ENCODE measurements around the gene SLC22A31.
"Not testable (repeated sequence)": the region's sequence is repeated elsewhere in the genome, so short reads cannot be mapped to it uniquely, and the experiment has no call there.

The SLC22A31 gene

GRCh38 chr16:89192186-89192955 is 8.0 kb downstream of the SLC22A31 start:
- H3K4me3 Mint-ChIP-seq, H3K4me1 Mint-ChIP-seq, H3K9me3 Mint-ChIP-seq, H3K36me3 Mint-ChIP-seq, H3K27ac Mint-ChIP-seq, CTCF ChIA-PET: not testable (repeated sequence)
- peaks cover 26% of the 10 kb centered on the region for H3K27me3 Mint-ChIP-seq
- DNase-seq, result peak; percentile 74

GRCh38 chr16:89191901-89192185 is 8.5 kb downstream of the SLC22A31 start:
- peaks cover 3% of the 10 kb centered on the region for H3K9me3 Mint-ChIP-seq
- no peaks in the 10 kb centered on the region for H3K36me3 Mint-ChIP-seq
- H3K27ac Mint-ChIP-seq, result no peak overlapping the region
- no peak overlapping the region for H3K4me3 Mint-ChIP-seq
- CTCF ChIA-PET, result no interaction called here
- peaks cover 2% of the 10 kb centered on the region for H3K4me1 Mint-ChIP-seq
- no peak for DNase-seq
- H3K27me3 Mint-ChIP-seq, result peaks cover 25% of the 10 kb centered on the region

- no peaks in the 10 kb centered on the region for H3K36me3 Mint-ChIP-seq
- H3K9me3 Mint-ChIP-seq, result peaks cover 3% of the 10 kb centered on the region
- H3K4me1 Mint-ChIP-seq, result peaks cover 2% of the 10 kb centered on the region
- CTCF ChIA-PET, result no interaction called here
- peaks cover 22% of the 10 kb centered on the region for H3K27me3 Mint-ChIP-seq
- no peak overlapping the region for H3K4me3 Mint-ChIP-seq
- DNase-seq, result no peak
- H3K27ac Mint-ChIP-seq, result peak overlapping the region; percentile 58
Observed at GRCh38 chr16:89191033-89191900, 9.1 kb downstream of the SLC22A31 start.

GRCh38 chr16:89190150-89190958 is 10.0 kb downstream of the SLC22A31 start:
- Mint-ChIP-seq H3K4me1 (peaks cover 2% of the 10 kb centered on the region), H3K9me3 (peaks cover 3% of the 10 kb centered on the region), H3K4me3 (no peak overlapping the region), H3K27me3 (peaks cover 22% of the 10 kb centered on the region), H3K36me3 (no peaks in the 10 kb centered on the region), H3K27ac (peak overlapping the region; percentile 64)
- DNase-seq, result no peak
- CTCF ChIA-PET, result no interaction called here

- Mint-ChIP-seq H3K36me3 (no peaks in the 10 kb centered on the region), H3K4me3 (no peak overlapping the region), H3K9me3 (peaks cover 3% of the 10 kb centered on the region), H3K27ac (no peak overlapping the region), H3K27me3 (peaks cover 30% of the 10 kb centered on the region), H3K4me1 (peaks cover 2% of the 10 kb centered on the region)
- CTCF ChIA-PET, result no interaction called here
- DNase-seq, result no peak
Observed at GRCh38 chr16:89189358-89190025, 10.8 kb downstream of the SLC22A31 start.

- H3K4me1 Mint-ChIP-seq, H3K9me3 Mint-ChIP-seq, H3K27ac Mint-ChIP-seq, CTCF ChIA-PET, H3K36me3 Mint-ChIP-seq, H3K4me3 Mint-ChIP-seq, DNase-seq: not testable (repeated sequence)
- H3K27me3 Mint-ChIP-seq, result peaks cover 30% of the 10 kb centered on the region
Observed at GRCh38 chr16:89188471-89189357, 11.6 kb downstream of the SLC22A31 start.

GRCh38 chr16:89187770-89188392 is 12.5 kb downstream of the SLC22A31 start:
- H3K27ac Mint-ChIP-seq, result no peak overlapping the region
- H3K27me3 Mint-ChIP-seq, result peaks cover 35% of the 10 kb centered on the region
- peaks cover 3% of the 10 kb centered on the region for H3K9me3 Mint-ChIP-seq
- H3K4me1 Mint-ChIP-seq, result peaks cover 6% of the 10 kb centered on the region
- CTCF ChIA-PET, result no interaction called here
- no peak overlapping the region for H3K4me3 Mint-ChIP-seq
- H3K36me3 Mint-ChIP-seq, result no peaks in the 10 kb centered on the region
- peak; percentile 47 for DNase-seq

GRCh38 chr16:89187032-89187769 is 13.1 kb downstream of the SLC22A31 start:
- Mint-ChIP-seq H3K27me3 (peaks cover 35% of the 10 kb centered on the region), H3K4me3 (peak overlapping the region; percentile 46), H3K27ac (peak overlapping the region; percentile 81), H3K4me1 (peaks cover 13% of the 10 kb centered on the region), H3K9me3 (peaks cover 3% of the 10 kb centered on the region), H3K36me3 (no peaks in the 10 kb centered on the region)
- peak; percentile 54 for DNase-seq
- CTCF ChIA-PET, result no interaction called here

- H3K9me3 Mint-ChIP-seq, DNase-seq, CTCF ChIA-PET, H3K36me3 Mint-ChIP-seq, H3K27ac Mint-ChIP-seq, H3K4me3 Mint-ChIP-seq: not testable (repeated sequence)
- peaks cover 14% of the 10 kb centered on the region for H3K4me1 Mint-ChIP-seq
- peaks cover 35% of the 10 kb centered on the region for H3K27me3 Mint-ChIP-seq
Observed at GRCh38 chr16:89186593-89187031, 13.7 kb downstream of the SLC22A31 start.

- peaks cover 33% of the 10 kb centered on the region for H3K27me3 Mint-ChIP-seq
- H3K9me3 Mint-ChIP-seq, H3K4me3 Mint-ChIP-seq, H3K36me3 Mint-ChIP-seq, CTCF ChIA-PET, DNase-seq: not testable (repeated sequence)
- peak overlapping the region; percentile 33 for H3K27ac Mint-ChIP-seq
- H3K4me1 Mint-ChIP-seq, result peaks cover 14% of the 10 kb centered on the region
Observed at GRCh38 chr16:89185887-89186592, 14.3 kb downstream of the SLC22A31 start.

GRCh38 chr16:89184933-89185794 is 15.2 kb downstream of the SLC22A31 start:
- Mint-ChIP-seq H3K27me3 (peaks cover 28% of the 10 kb centered on the region), H3K4me1 (peaks cover 12% of the 10 kb centered on the region), H3K9me3 (no peaks in the 10 kb centered on the region), H3K4me3 (no peak overlapping the region), H3K27ac (peak overlapping the region; percentile 33), H3K36me3 (no peaks in the 10 kb centered on the region)
- DNase-seq, result peak; percentile 62
- CTCF ChIA-PET, result no interaction called here
